Measurements from ENCODE around the gene WASL. TPM values are rescaled to one million over a fixed set of nuclear protein-coding genes. Genes with fewer than 3 reads are reported as not detected.

Gene WASL
- total and polyA plus RNA-seq, 3 donors from 2014 or later = 43.3 to 69.3 (median 62.6) TPM

GRCh38 chr7:123774496-123774895, 25.7 kb upstream of the WASL start:
- WGBS, 2 donors = 82 to 89% methylated on average over 4 of the region's 4 CpGs
- no peak for TF ChIP-seq CTCF (IDR thresholded peaks at IDR 0.05)
- no peak for TF ChIP-seq POLR2A (IDR thresholded peaks at IDR 0.05)
- Histone ChIP-seq H3K36me3 (ENCODE audit: low read depth, missing control alignments) (no peaks in the 10 kb centered on the region), H3K4me3 (no peak overlapping the region), H3K27me3 (no peaks in the 10 kb centered on the region), H3K4me1 (no peaks in the 10 kb centered on the region), H3K27ac (no peak overlapping the region), H3K9me3 (no peaks in the 10 kb centered on the region)
- intact Hi-C loops (cut with DNase I; ENCODE audit: low total_unique reads) = no loop called here
- DNase-seq = no peak

GRCh38 chr7:123773481-123773880, 24.7 kb upstream of the WASL start:
- no peak overlapping the region for H3K27ac ChIP-seq
- TF ChIP-seq POLR2A (IDR thresholded peaks at IDR 0.05) (no peak), CTCF (IDR thresholded peaks at IDR 0.05) (no peak)
- no peaks in the 10 kb centered on the region for H3K9me3 ChIP-seq
- WGBS, 2 donors = 95% methylated on average over 3 of the region's 3 CpGs
- H3K4me1 ChIP-seq = no peaks in the 10 kb centered on the region
- intact Hi-C loops (cut with DNase I; ENCODE audit: low total_unique reads) = no loop called here
- no peaks in the 10 kb centered on the region for H3K36me3 ChIP-seq (ENCODE audit: low read depth, missing control alignments)
- DNase-seq = no peak
- no peaks in the 10 kb centered on the region for H3K27me3 ChIP-seq
- no peak overlapping the region for H3K4me3 ChIP-seq

- WGBS, 2 donors = 67 to 73% methylated on average over 3 of the region's 3 CpGs
- Histone ChIP-seq H3K4me1 (no peaks in the 10 kb centered on the region), H3K4me3 (no peak overlapping the region), H3K27ac (no peak overlapping the region), H3K27me3 (no peaks in the 10 kb centered on the region), H3K36me3 (ENCODE audit: low read depth, missing control alignments) (no peaks in the 10 kb centered on the region), H3K9me3 (no peaks in the 10 kb centered on the region)
- intact Hi-C loops (cut with DNase I; ENCODE audit: low total_unique reads) = no loop called here
- DNase-seq = no peak
- TF ChIP-seq POLR2A (IDR thresholded peaks at IDR 0.05) (no peak), CTCF (IDR thresholded peaks at IDR 0.05) (no peak)
These were observed 23.8 kb upstream of the WASL start for GRCh38 chr7:123772652-123773051.

- no peak for DNase-seq
- TF ChIP-seq POLR2A (IDR thresholded peaks at IDR 0.05) (no peak), CTCF (IDR thresholded peaks at IDR 0.05) (no peak)
- Histone ChIP-seq H3K36me3 (ENCODE audit: low read depth, missing control alignments) (no peaks in the 10 kb centered on the region), H3K4me1 (no peaks in the 10 kb centered on the region), H3K4me3 (no peak overlapping the region), H3K27ac (no peak overlapping the region), H3K9me3 (no peaks in the 10 kb centered on the region), H3K27me3 (no peaks in the 10 kb centered on the region)
- WGBS, 2 donors = 86 to 92% methylated on average over 2 of the region's 2 CpGs
- intact Hi-C loops (cut with DNase I; ENCODE audit: low total_unique reads) = no loop called here
These were observed 23.0 kb upstream of the WASL start for GRCh38 chr7:123771846-123772245.

GRCh38 chr7:123771256-123771655, 22.5 kb upstream of the WASL start:
- Histone ChIP-seq H3K36me3 (ENCODE audit: low read depth, missing control alignments) (no peaks in the 10 kb centered on the region), H3K27me3 (no peaks in the 10 kb centered on the region), H3K4me3 (no peak overlapping the region), H3K9me3 (no peaks in the 10 kb centered on the region), H3K4me1 (no peaks in the 10 kb centered on the region), H3K27ac (no peak overlapping the region)
- 74 to 78% methylated on average over 2 of the region's 2 CpGs for WGBS, 2 donors
- DNase-seq = no peak
- intact Hi-C loops (cut with DNase I; ENCODE audit: low total_unique reads) = no loop called here
- TF ChIP-seq POLR2A (IDR thresholded peaks at IDR 0.05) = no peak
- TF ChIP-seq CTCF (IDR thresholded peaks at IDR 0.05) = no peak

Measured in testis (tissue), 3 donors.